Keratinocyte (primary cell): ENCODE data around the gene ELAVL1. TPM values are rescaled to one million over a fixed set of nuclear protein-coding genes. Genes with fewer than 3 reads are reported as not detected.

ENCODE experiments used
- DNase-seq: peaks from one replicate; pipeline ENCODE4 v3.0.0-alpha.2; 2011; ENCODE audit warnings: low read depth, missing footprints, low spot score
- FAIRE-seq: peaks from 2 replicates; lab custom pipeline; 2011; peaks lifted over from hg19 to GRCh38; lab: Jason Lieb, UNC
- H2AFZ ChIP-seq: 2 replicates; pipeline ENCODE4 v1.6.0; 2012; ENCODE audit warnings: low read length, control low read depth, inconsistent platforms; ENCODE audit not compliant: control insufficient read depth
- H3K27ac ChIP-seq: 2 replicates; pipeline ENCODE4 v1.5.1; 2011; ENCODE audit warnings: low read length; ENCODE audit not compliant: control insufficient read depth, insufficient read depth
- H3K27me3 ChIP-seq: 3 replicates; pipeline ENCODE4 v1.6.0; 2011; ENCODE audit warnings: low read length; ENCODE audit not compliant: control insufficient read depth, insufficient read depth; ENCODE audit errors: extremely low read depth
- H3K36me3 ChIP-seq, 2 experiments: 2 replicates in 1 of 2; 3 replicates in 1 of 2; pipeline ENCODE4 v1.5.1; 2011; ENCODE audit warnings: low read length in 2 of 2, mild to moderate bottlenecking in 1 of 2; ENCODE audit not compliant: control insufficient read depth in 2 of 2, insufficient read depth in 2 of 2; ENCODE audit errors: extremely low read depth in 1 of 2
- H3K4me1 ChIP-seq: 3 replicates; pipeline ENCODE4 v1.5.1; 2011; ENCODE audit warnings: low read length; ENCODE audit not compliant: control insufficient read depth, insufficient read depth; ENCODE audit errors: extremely low read depth
- H3K4me2 ChIP-seq: 3 replicates; pipeline ENCODE4 v1.6.0; 2011; ENCODE audit warnings: low read depth, low read length; ENCODE audit not compliant: control insufficient read depth, insufficient read depth; ENCODE audit errors: extremely low read depth
- H3K4me3 ChIP-seq, 3 experiments: fragments of 200-600 bp in 1 of 3; sonication (generic) in 1 of 3; 2 replicates in 2 of 3; 3 replicates in 1 of 3; pipeline ENCODE4 v1.5.1; 2011 to 2016; ENCODE audit warnings: low read length in 3 of 3, mild to moderate bottlenecking in 3 of 3, control low read depth in 2 of 3, inconsistent platforms in 1 of 3, low read depth in 1 of 3, mixed read lengths in 1 of 3, mixed run types in 1 of 3, moderate library complexity in 1 of 3; ENCODE audit not compliant: control insufficient read depth in 2 of 3, insufficient read depth in 2 of 3; ENCODE audit errors: extremely low read depth in 1 of 3
- H3K79me2 ChIP-seq: 2 replicates; pipeline ENCODE4 v1.6.0; 2012; ENCODE audit warnings: low read length; ENCODE audit not compliant: control insufficient read depth, insufficient read depth
- H3K9ac ChIP-seq: 3 replicates; pipeline ENCODE4 v1.6.0; 2011; ENCODE audit warnings: low read length; ENCODE audit not compliant: control insufficient read depth, insufficient read depth; ENCODE audit errors: extremely low read depth
- H3K9me1 ChIP-seq: 3 replicates; pipeline ENCODE4 v1.6.0; 2011; ENCODE audit warnings: low read length; ENCODE audit not compliant: control insufficient read depth, insufficient read depth; ENCODE audit errors: extremely low read depth
- H3K9me3 ChIP-seq: 2 replicates; pipeline ENCODE4 v1.5.1; 2012; ENCODE audit warnings: low read depth, low read length; ENCODE audit not compliant: control insufficient read depth
- H4K20me1 ChIP-seq: 3 replicates; pipeline ENCODE4 v1.6.0; 2011; ENCODE audit warnings: low read length; ENCODE audit not compliant: control insufficient read depth, insufficient read depth; ENCODE audit errors: extremely low read depth
- CTCF ChIP-seq, 3 experiments: IDR thresholded peaks in 1 of 3; conservative IDR thresholded peaks in 1 of 3; optimal IDR thresholded peaks in 1 of 3; 2 replicates in 2 of 3; 3 replicates in 1 of 3; pipeline versions ENCODE3 to v1.5.1; 2011; ENCODE audit warnings: low read length in 3 of 3, mild to moderate bottlenecking in 3 of 3, moderate library complexity in 2 of 3, control low read depth in 1 of 3, inconsistent platforms in 1 of 3; ENCODE audit not compliant: insufficient read depth in 2 of 3; ENCODE audit errors: extremely low read depth in 1 of 3
- EZH2 ChIP-seq: IDR thresholded peaks from one replicate; pipeline ENCODE4 v1.6.1; 2012; ENCODE audit warnings: inconsistent platforms, mild to moderate bottlenecking, low read length, moderate library complexity
- dilution Hi-C: fragments of 300-500 bp; cut with MboI; formaldehyde crosslinking; loops from one replicate; pipeline ENCODE4 v1.7.0; 2020; ENCODE audit warnings: low sequenced_read_pairs; ENCODE audit not compliant: extremely low pct_ligation_motif_present
- polyA plus RNA-seq, 5 experiments: library from polyadenylated mRNA; depleted of rRNA in 3 of 5; stranded (reverse) in 3 of 5; stranded (forward) in 1 of 5; unstranded in 1 of 5; fragments of >200 nt; gene quantifications; 1 replicate in 1 of 5; 2 replicates in 3 of 5; 3 replicates in 1 of 5; pipeline versions ENCODE4 v1.2.1 to v1.2.3, GENCODE V29; 2011 to 2012; ENCODE audit warnings: missing spikeins in 2 of 5, low read depth in 1 of 5, low replicate concordance in 1 of 5

The ELAVL1 gene
- polyA plus RNA-seq, 1 donor (not counting 4 experiments of a cell fraction or from before 2014, with no cell fraction given), result 46.9 TPM

- Histone ChIP-seq H3K79me2 (peaks cover 67% of the 10 kb centered on the region), H3K4me1 (peaks cover 42% of the 10 kb centered on the region), H3K27me3 (no peaks in the 10 kb centered on the region), H3K9me1 (peaks cover 2% of the 10 kb centered on the region), H3K9ac (no peak overlapping the region), H3K9me3 (no peaks in the 10 kb centered on the region), H3K4me2 (no peak overlapping the region), H3K27ac (peak overlapping the region; percentile 4), H2AFZ (no peak overlapping the region), H4K20me1 (peaks cover 40% of the 10 kb centered on the region), H3K36me3 (peaks cover 31 to 41% of the 10 kb centered on the region in 2 experiments), H3K4me3 (no peak overlapping the region)
- dilution Hi-C loops, result no loop called here
- DNase-seq, result no peak
- TF ChIP-seq EZH2 (no peak), CTCF (optimal IDR thresholded peaks at IDR 0.05 in 1 of 3, IDR thresholded peaks at IDR 0.05 in 1 of 3, conservative IDR thresholded peaks at IDR 0.05 in 1 of 3; ENCODE audit: extremely low read depth in 1 of 3, insufficient read depth in 2 of 3, low read length in 3 of 3) (no peak)
- FAIRE-seq, result no peak
Observed at GRCh38 chr19:7981661-7982060, 23.8 kb downstream of the ELAVL1 start.

- no peak overlapping the region for H2AFZ ChIP-seq
- no peak overlapping the region for H3K9ac ChIP-seq
- no peak for TF ChIP-seq EZH2
- no peak for TF ChIP-seq CTCF (optimal IDR thresholded peaks at IDR 0.05 in 1 of 3, IDR thresholded peaks at IDR 0.05 in 1 of 3, conservative IDR thresholded peaks at IDR 0.05 in 1 of 3; ENCODE audit: extremely low read depth in 1 of 3, insufficient read depth in 2 of 3, low read length in 3 of 3)
- H4K20me1 ChIP-seq, result peaks cover 41% of the 10 kb centered on the region
- H3K36me3 ChIP-seq, result peaks cover 33 to 43% of the 10 kb centered on the region in 2 experiments
- peaks cover 38% of the 10 kb centered on the region for H3K4me1 ChIP-seq
- DNase-seq (no peak), FAIRE-seq (no peak)
- H3K4me3 ChIP-seq, result no peak overlapping the region
- H3K9me1 ChIP-seq, result peaks cover 2% of the 10 kb centered on the region
- no peaks in the 10 kb centered on the region for H3K9me3 ChIP-seq
- peaks cover 66% of the 10 kb centered on the region for H3K79me2 ChIP-seq
- dilution Hi-C loops, result no loop called here
- no peak overlapping the region for H3K27ac ChIP-seq
- no peak overlapping the region for H3K4me2 ChIP-seq
- H3K27me3 ChIP-seq, result no peaks in the 10 kb centered on the region
Observed at GRCh38 chr19:7981199-7981598, 24.2 kb downstream of the ELAVL1 start.
